GM12892 (cell line): ENCODE data around the gene ADGRF1.
A peak's percentile ranks its signal among the peaks of the same experiment; 100 is the strongest.
"Not testable (repeated sequence)": the region's sequence is repeated elsewhere in the genome, so short reads cannot be mapped to it uniquely, and the experiment has no call there.

Experiments used
- DNase-seq: peaks from one replicate; pipeline ENCODE4 v3.0.0; 2011; ENCODE audit not compliant: insufficient read length
- FAIRE-seq: peaks from 2 replicates; lab custom pipeline; 2011; peaks lifted over from hg19 to GRCh38; lab: Jason Lieb, UNC
- POLR2A ChIP-seq: IDR thresholded peaks from 2 replicates; pipeline ENCODE4 v1.6.1; 2011; ENCODE audit warnings: low read depth, low read length, control low read depth
- POLR2AphosphoS5 ChIP-seq: IDR thresholded peaks from 2 replicates; pipeline ENCODE4 v1.6.1; 2011; ENCODE audit warnings: low read depth, low read length, control low read depth
- TAF1 ChIP-seq: IDR thresholded peaks from 2 replicates; pipeline ENCODE4 v1.6.1; 2011; ENCODE audit warnings: low read depth, mild to moderate bottlenecking, control low read depth, low read length, borderline replicate concordance

ADGRF1 gene

GRCh38 chr6:47057830-47058540 is 15.9 kb upstream of the ADGRF1 start:
- FAIRE-seq (no peak), DNase-seq (no peak)
- TF ChIP-seq POLR2A (no peak), TAF1 (no peak), POLR2AphosphoS5 (no peak)

- no peak for TF ChIP-seq TAF1
- TF ChIP-seq POLR2AphosphoS5, result no peak
- TF ChIP-seq POLR2A, result no peak
- DNase-seq (no peak), FAIRE-seq (no peak)
Observed at GRCh38 chr6:47056832-47057231, 14.7 kb upstream of the ADGRF1 start.

GRCh38 chr6:47054302-47054701 is 12.2 kb upstream of the ADGRF1 start:
- DNase-seq, FAIRE-seq: not testable (repeated sequence)

- TF ChIP-seq POLR2AphosphoS5 (no peak), POLR2A (no peak), TAF1 (no peak)
- DNase-seq (no peak), FAIRE-seq (no peak)
Observed at GRCh38 chr6:47048638-47049037, 6.5 kb upstream of the ADGRF1 start.

- DNase-seq, result no peak
- peak; percentile 87 for FAIRE-seq
- TF ChIP-seq TAF1, result no peak
- TF ChIP-seq POLR2A, result no peak
- TF ChIP-seq POLR2AphosphoS5, result no peak
Observed at GRCh38 chr6:47047479-47048407, 5.6 kb upstream of the ADGRF1 start.

- FAIRE-seq (no peak), DNase-seq (no peak)
- TF ChIP-seq POLR2A (no peak), POLR2AphosphoS5 (no peak), TAF1 (no peak)
Observed at GRCh38 chr6:47047097-47047478, 5.0 kb upstream of the ADGRF1 start.

- no peak for TF ChIP-seq POLR2A
- no peak for TF ChIP-seq POLR2AphosphoS5
- no peak for TF ChIP-seq TAF1
- DNase-seq (no peak), FAIRE-seq (no peak)
Observed at GRCh38 chr6:47044397-47044796, 2.3 kb upstream of the ADGRF1 start.

- DNase-seq (no peak), FAIRE-seq (no peak)
- no peak for TF ChIP-seq POLR2A
- no peak for TF ChIP-seq TAF1
- TF ChIP-seq POLR2AphosphoS5, result no peak
Observed at GRCh38 chr6:47043286-47043685, 1.2 kb upstream of the ADGRF1 start.

- no peak for TF ChIP-seq POLR2AphosphoS5
- TF ChIP-seq TAF1, result no peak
- TF ChIP-seq POLR2A, result no peak
- DNase-seq (no peak), FAIRE-seq (no peak)
Observed at GRCh38 chr6:47041741-47042140, 391 bp downstream of the ADGRF1 start.

- TF ChIP-seq POLR2AphosphoS5, result no peak
- TF ChIP-seq TAF1, result no peak
- TF ChIP-seq POLR2A, result no peak
- FAIRE-seq (no peak), DNase-seq (no peak)
Observed at GRCh38 chr6:47034926-47035325, 7.2 kb downstream of the ADGRF1 start.

- TF ChIP-seq POLR2AphosphoS5, result no peak
- no peak for TF ChIP-seq TAF1
- TF ChIP-seq POLR2A, result no peak
- FAIRE-seq (no peak), DNase-seq (no peak)
Observed at GRCh38 chr6:47034421-47034820, 7.7 kb downstream of the ADGRF1 start.

GRCh38 chr6:47032974-47033765 is 9.0 kb downstream of the ADGRF1 start:
- TF ChIP-seq POLR2AphosphoS5, result no peak
- TF ChIP-seq TAF1, result no peak
- TF ChIP-seq POLR2A, result no peak
- FAIRE-seq (no peak), DNase-seq (no peak)
